IPS-18c (cell line): ENCODE results near the gene DMKN.
A peak's percentile ranks its signal among the peaks of the same experiment; 100 is the strongest.

ENCODE experiments used
- H3K4me3 ChIP-seq: 2 replicates; pipeline ENCODE4 v1.7.0; 2013; ENCODE audit warnings: low read depth, mild to moderate bottlenecking, low read length, moderate library complexity; ENCODE audit not compliant: insufficient read depth
- H3K9me3 ChIP-seq: one replicate; pipeline ENCODE4 v1.6.1; 2013; ENCODE audit warnings: mild to moderate bottlenecking, low read length, moderate library complexity; ENCODE audit not compliant: control insufficient read depth, insufficient read depth

DMKN gene

DNA sequence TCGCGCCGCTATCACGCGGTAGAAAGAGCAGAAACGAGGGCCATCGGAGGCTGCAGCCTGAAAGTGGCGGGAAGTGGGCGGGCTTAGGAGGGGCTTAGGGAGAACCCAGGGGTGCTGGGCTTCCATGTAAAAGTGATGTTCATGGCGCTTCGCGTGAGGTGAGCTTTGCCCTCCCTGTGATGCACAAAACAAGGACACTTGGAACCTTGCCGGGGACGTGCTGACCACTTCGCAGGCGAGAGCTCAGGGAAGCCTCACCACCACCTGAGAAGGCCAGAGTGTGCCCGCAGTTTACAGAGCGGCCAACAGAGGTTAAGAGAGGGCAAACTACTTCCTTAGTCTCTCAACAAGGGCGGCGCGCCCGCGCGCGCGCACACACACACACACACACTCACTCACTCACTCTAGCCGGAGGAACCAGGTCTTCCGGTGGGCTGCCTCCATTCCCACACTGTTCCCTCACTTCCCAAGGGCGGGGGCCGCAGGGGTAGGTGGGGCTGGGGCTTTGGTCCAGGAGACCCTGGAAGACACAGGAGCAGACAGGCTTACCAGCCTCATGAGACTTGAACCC lies 20.5 kb upstream of the DMKN start:
- Histone ChIP-seq H3K9me3 (peaks cover 2% of the 10 kb centered on the region), H3K4me3 (no peak overlapping the region)

DNA sequence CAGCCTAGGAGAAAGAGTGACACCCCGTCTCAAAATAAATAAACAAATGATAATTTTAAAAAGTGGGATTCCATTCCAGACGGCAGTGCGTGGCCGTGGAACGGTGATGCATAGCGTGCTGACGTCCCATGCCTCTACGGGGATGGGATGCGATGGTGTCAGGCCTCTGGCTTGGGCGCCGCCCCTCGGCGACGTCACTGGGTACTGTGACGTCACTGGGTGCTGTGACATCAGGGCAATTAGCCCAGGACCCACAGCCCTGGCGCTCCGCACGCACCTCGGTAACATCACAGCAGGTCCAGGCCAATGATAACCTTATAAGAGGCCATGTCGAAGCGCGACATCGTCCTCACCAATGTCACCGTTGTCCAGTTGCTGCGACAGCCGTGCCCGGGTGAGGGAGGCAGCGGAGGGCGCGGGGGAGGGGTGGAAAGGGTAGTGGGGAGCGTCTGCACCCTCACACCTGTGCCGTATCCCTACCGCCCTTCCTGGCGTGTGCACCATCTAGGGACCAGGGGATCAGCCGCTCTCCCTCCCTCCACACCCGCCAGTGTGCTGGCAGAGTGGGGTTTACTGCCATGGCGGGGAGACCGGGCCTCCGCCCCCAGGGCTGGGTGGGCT lies 19.9 kb upstream of the DMKN start, which contains the start of gene GAPDHS:
TSS of gene GAPDHS (plus strand) at position 256 of the 621 bp plus-strand sequence. CDS start at position 328, 72 bp downstream.
- no peak within 1 kb of the TSS for H3K4me3 ChIP-seq

DNA sequence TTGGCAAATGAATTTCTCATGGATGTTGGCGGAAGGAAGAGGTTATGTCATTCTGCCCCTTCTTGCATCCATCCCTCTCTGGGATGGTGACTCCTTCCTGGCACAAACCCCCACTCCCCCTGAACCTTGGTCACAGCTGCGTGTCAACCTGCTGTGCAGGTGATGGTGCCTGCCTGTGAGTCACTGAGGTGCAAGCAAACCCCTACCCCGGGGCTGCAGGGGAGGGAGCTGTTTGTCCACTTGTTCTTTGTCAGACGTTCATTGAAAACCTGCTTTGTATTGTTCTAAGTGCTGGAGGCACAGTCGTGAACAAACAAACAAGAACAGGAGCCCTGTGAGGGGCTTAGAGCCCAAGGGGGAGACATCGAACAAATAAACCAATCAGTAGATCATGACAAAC lies 17.8 kb upstream of the DMKN start:
- Histone ChIP-seq H3K9me3 (peaks cover 2% of the 10 kb centered on the region), H3K4me3 (no peak overlapping the region)

More for the DNA sequence above, 19.9 kb upstream of the DMKN start, which contains the start of gene GAPDHS:
- H3K9me3 ChIP-seq: peaks cover 2% of the 10 kb centered on the region

DNA sequence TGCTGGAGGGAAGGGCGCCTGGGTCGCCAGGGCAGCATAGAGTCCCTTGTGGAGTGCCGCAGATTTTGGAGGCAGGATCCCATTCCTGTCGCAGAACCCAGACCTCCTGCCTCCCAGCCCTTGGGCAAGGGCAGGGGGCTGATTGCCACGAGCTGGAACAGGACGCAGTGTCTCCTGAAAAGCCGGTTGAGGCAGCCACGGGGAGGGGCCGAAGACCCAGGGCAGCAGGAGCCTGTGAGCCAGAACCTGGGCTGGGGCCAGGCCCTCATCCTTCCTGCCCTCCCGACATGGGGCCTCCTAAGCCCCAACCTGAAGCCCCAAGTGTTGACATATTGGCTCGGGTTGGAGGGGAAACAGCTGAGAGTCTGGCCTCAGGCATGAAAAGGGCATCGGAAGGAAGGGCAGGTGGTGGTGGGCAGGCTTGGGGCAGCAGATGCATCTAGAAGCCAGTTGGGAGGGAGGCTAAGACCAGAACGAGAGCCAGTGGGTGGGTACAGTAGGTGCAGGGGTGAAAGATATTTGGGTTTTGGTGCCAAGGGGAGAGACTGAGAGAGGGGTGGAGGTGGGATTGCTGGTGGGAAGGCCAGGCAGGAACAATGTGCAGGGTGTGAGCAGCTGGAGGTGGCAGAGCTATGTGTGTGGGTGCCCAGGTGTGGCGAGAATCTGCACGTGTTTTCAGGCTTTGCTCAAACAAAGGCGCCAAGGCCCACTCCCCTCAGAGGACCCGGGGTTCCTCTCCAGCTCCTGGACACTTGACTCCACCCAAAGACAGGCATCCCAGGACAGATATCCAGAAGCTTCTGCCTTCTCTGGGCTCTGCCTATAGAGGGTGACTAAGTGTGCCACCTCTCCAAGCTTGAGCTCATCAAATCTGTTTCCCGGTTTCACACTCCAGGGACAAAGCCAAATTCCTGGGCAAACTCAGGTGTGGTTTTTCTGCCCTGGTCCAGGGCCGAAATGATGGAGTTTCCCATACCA lies 16.1 kb upstream of the DMKN start:
- Histone ChIP-seq H3K4me3 (no peak overlapping the region), H3K9me3 (peaks cover 2% of the 10 kb centered on the region)

DNA sequence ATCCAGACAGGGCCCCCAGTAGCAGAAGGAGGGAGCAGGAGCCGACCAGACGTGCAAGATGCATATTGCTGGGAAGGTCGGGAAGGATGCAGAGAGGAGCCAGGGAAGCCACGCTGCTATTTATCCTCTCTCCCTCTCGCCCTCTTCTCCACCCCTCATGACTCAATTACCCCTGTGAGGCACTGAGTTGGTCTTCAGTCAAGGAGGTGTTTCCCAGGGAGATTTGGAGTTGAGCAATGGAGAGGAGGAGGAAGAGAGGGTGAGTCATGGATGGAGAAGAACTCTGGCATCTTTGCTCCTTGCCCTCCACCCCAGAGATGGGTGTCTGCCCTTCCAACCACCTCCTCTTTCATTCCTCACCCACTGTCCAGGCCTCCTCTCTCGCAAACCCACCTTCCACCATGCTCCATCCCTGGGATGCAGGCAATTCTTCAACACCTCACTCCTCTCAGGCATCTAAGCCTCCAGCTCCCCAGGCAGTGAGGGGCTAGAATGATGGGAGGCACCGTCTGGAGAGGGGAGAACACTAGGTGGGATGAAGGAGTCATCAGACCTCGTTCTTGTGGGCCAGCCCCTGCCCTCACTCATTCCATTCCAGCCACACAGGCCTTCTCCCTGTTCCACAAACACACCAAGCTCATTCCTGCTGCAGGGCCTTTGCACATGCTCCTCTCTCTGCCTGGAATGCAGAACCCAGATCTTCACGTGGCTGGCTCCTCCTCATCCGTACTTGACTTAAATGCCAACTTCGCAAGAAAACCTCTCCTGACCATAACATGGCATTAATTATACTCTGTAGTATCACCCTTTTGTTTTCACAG lies 15.0 kb upstream of the DMKN start, which contains the start of gene SBSN:
TSS of gene SBSN (minus strand) at position 94 of the 821 bp plus-strand sequence. CDS start at position 64, 30 bp downstream.
- Histone ChIP-seq H3K4me3 (no peak within 1 kb of the TSS), H3K9me3 (peaks cover 2% of the 10 kb centered on the region)

DNA sequence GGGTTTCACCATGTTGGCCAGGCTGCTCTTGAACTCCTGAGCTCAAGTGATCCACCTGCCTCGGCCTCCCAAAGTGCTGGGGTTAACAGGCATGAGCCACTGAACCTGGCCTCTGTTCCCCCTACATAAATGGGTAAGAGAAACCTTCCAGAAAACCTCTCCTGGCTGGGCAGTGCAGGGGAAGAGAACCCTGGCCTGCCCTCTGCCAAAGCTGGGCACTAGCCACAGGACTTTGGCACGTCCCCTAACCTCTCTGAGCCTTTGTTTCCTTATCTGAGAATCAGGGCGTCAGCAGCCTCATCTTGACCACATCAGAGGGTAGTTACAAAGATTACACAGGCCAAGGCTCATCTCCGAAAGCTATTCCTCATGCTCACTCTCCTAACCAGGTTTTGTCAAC lies 12.4 kb upstream of the DMKN start:
- Histone ChIP-seq H3K9me3 (no peaks in the 10 kb centered on the region), H3K4me3 (no peak overlapping the region)

DNA sequence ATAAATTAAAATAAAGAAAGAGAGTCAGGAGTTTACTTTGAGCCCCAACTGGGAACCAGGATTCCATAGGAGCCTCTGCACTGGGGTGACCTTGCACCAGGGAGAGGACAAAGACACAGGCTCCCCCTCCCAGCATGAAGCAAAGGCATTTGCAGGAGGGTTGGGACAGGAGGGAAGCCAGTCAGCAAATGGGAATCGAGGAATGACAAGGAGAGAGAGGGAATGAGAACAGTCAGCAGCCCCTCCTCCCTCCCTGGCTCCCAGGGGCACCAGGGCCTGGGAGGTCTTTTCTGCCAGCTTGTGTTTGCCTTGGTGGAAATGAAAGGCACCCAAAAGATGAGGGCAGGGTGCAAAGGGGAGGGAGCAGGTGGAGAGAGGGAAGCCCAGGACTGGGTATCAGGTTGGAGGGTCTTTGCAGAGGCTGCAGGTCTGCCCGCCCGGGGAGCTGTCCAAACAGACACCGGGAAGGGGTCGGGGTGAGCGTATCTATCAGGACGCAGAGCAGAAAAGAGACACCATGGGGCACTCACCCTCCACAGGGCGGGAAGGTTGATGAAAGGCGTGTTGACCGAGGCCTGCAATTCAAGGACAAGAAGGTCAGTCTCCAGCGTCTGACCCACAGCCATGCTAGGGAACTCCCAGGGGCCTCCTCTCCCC lies 10.9 kb upstream of the DMKN start:
- Histone ChIP-seq H3K4me3 (peak overlapping the region; percentile 5; the same call in 1 of the 2 replicates), H3K9me3 (no peaks in the 10 kb centered on the region)

DNA sequence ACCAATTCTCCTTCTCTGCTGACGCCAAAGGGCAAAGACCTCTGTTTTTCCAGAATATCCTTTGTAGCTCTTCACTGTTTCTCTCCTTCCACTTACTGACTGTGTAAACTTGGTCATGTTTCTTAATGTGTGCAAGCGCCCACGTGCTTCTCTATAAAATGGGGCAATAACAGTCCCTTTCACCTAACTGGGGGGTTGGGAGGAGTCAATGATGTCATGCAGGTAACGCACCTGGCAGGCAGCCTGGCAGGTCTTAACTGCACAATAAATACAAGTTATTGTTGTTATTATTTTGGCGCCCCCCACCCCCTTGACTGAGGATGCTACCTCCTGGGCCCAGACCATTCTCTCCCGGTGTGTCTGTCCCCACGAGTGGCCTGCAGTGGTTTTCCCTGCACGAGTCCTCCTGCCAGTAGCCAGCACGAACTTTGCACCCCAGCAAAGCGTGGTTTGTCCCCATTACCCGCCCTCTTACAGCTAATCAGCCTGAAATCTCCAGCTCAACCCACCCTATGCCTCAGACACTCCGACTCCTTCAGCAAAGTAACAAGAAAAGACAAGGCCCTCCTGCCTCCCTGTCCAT lies 9.4 kb upstream of the DMKN start:
- Histone ChIP-seq H3K4me3 (no peak overlapping the region), H3K9me3 (no peaks in the 10 kb centered on the region)

DNA sequence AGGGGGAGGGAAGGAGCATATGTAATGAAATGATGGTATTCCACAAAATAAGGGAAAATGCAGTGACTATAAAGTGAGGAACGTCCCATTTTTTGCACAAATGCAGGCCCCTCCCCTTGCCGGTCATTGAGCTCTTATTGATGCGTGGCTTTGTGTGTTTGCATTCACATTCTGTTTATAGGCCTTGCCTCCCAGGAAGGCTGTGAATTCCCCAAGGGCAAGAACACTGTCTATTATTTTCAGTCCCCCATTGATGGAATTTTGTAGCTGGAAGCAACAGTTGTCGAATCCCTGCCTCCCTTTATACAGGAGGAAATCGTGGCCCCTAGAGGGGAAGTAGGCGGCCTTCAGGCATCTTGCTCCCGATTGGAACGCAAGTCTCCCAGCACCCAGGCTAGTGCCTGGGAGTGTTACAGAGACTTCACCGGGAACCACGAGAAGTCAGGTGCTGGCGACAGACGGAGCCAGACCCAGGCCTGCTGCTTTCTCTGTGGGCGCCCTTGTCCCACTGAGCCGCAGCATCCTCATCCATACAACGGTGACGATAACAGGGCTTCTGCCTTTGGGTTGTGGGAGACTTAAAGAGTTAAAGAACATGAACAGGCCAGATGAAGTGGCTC lies 7.8 kb upstream of the DMKN start:
- H3K9me3 ChIP-seq: no peaks in the 10 kb centered on the region
- H3K4me3 ChIP-seq: no peak overlapping the region

DNA sequence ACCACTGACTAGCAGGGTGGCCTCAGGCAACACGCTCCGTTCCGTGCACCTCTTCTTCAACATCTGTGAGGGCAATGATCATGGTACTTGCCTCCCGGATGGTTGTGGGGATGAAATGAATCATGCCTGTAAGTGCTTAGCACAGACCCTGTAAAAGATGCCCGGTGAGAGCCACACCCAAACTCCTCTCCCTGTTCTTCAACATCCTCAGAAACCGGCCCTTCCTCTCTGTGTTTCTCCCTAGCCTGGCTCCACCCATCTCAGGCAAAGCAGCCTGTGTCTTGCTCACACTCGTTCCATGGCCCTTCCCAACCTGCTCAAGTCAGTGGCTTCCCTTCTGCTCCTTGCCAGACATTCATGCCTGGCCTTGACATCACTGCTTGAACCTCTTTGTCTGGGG lies 5.8 kb upstream of the DMKN start:
- no peak overlapping the region for H3K4me3 ChIP-seq
- no peaks in the 10 kb centered on the region for H3K9me3 ChIP-seq

DNA sequence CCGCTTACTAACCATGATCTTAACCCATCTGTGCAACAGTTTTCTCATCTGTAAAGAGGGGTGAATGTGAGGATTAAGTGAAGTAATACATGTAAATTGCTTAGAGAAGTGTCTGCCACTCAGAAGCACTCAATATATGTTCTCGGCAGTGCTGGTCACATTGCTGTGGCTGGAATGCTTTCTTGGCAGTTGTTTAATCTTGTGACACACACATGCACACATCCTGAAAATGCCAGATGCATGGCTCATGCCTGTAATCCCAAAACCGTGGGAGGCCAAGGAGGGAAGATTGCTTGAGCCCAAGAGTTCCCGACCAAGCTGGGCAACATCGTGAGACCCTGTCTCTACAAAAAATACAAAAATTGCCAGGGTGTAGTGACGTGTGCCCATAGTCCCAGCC lies 4.9 kb upstream of the DMKN start:
- Histone ChIP-seq H3K9me3 (no peaks in the 10 kb centered on the region), H3K4me3 (no peak overlapping the region)

DNA sequence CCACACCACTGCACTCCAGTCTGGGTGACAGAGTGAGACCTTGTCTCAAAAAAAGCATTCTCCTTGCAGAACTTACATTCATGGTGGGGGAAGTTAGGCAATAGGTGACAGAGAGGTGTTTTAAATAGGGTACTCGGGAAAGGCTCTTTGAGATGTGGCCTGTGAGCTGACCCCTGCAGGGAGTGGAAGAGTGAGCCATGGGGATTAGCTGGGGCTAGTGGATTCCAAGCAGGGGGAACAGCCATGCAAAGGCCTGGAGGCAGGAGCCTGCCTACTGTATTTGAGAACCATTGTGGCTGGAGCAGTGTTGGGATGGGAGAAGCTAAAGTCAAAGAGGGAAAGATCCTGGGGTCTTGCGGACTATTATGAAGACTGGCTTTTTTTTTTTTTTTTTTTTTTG lies 3.9 kb upstream of the DMKN start:
- no peaks in the 10 kb centered on the region for H3K9me3 ChIP-seq

DNA sequence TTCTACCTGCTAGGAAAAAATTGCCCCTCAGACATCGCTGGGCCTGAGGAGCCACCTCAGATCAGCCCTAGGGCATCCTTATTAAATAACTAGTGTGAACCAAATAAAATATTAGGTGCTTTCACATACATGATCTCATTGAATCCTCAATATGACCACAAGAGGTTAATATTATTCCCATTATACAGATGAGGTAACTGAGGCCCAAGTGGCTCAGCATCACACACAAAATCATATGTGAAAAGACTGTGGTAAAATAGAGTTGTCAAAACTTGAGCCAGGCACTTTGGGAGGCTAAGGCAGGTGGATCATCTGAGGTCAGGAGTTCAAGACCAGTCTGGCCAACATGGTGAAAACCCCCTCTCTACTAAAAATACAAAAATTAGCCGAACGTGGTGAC lies 2.9 kb upstream of the DMKN start:
- Histone ChIP-seq H3K9me3 (no peaks in the 10 kb centered on the region), H3K4me3 (no peak overlapping the region)

More for the DNA sequence above, 3.9 kb upstream of the DMKN start:
- no peak overlapping the region for H3K4me3 ChIP-seq

DNA sequence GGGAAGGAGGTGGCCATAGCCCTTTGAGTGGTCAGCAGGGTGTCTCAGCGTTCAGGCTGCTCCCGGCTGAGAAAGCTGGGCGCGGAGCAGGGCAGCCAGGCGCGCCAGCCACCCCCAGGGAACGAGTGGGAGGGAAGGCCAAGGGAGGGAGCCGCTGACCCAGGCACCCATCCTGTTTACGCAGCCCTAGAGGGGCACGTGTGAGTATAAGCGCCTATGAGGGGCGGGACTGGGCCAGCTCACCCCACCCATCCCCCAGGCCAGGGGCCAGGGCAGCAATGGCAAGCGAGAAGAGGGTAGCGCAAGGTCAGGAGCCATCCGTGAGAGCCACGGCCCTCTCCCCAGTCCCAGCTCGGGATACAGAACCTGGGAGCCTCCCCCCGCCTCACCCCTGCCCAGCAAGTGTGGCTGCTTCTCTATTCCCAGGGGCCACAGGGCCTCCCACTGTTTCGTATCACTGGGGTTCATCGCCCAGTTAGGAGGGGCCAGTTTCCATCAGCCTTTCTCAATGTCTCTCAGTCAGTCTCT lies 897 bp upstream of the DMKN start:
- H3K4me3 ChIP-seq: peak overlapping the region; percentile 32
- no peaks in the 10 kb centered on the region for H3K9me3 ChIP-seq

DNA sequence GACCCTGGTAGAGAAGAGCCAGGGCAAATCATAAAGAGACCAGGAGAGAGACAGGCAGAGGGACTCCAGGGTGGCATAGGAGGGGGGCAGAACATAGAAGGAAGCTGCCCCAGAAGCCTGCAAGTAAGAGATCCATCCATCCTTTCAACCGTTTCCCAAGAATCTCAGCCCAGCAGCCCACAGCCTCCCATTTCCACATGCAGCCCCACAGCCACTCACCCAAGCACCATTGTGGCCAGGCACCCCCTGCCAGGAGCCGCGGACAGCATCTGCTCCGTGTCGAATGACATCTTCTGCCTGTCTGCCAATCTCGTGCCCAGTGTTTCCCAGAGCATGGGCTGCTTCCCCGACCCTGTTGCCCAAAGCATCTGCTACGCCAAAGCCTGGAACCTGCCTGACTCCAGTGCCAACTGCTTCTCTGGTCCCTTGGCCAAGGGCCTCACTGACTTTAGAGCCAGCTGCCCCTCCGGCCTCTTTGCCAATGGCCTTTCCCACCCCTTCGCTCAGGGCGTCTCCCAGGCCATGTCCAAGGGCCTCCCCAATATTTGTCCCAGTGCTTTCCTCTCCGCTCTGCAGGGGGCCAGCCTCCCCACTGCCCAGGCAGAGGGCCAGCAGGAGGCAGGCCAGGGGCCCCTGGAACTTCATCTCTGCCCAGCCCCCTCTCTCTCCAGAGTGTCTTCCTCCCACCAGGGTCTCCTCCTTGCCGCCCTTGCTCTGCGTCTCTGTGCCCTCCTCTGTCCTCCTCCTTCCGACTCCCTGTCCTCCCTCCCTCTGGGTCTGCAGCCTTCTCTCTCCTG lies 420 bp downstream of the DMKN start:
- H3K4me3 ChIP-seq: no peak overlapping the region

More for the DNA sequence above, 420 bp downstream of the DMKN start:
- H3K9me3 ChIP-seq: no peaks in the 10 kb centered on the region
